LNCAP (cell line): Measurements from ENCODE around the gene TYRP1.

ENCODE experiments used
- TF ChIP-seq, protein P1 (sequence below): fragments of 450-650 bp; IDR thresholded peaks from 2 replicates; pipeline ENCODE4 v1.5.1; 2017; ENCODE audit warnings: mild to moderate bottlenecking

Gene TYRP1

DNA sequence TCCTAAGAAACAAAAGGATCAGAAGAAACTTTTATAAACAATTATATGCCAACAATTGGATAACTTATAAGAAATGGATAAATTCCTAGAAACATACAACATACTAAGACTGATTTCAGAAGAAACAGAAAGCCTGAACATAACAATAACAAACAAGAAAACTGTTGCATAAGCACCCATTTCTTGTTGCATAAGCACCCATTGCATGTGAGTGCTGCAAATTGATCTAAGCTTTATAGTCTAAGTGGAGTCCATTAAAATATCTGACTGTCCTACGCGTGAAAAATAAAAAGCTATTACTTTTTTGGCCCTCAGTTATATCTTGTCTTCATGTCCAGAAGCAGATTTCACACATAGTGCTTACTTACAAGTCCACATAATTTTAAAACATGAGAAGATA is 19.3 kb downstream of the TYRP1 start:
- TF ChIP-seq, protein P1, sequence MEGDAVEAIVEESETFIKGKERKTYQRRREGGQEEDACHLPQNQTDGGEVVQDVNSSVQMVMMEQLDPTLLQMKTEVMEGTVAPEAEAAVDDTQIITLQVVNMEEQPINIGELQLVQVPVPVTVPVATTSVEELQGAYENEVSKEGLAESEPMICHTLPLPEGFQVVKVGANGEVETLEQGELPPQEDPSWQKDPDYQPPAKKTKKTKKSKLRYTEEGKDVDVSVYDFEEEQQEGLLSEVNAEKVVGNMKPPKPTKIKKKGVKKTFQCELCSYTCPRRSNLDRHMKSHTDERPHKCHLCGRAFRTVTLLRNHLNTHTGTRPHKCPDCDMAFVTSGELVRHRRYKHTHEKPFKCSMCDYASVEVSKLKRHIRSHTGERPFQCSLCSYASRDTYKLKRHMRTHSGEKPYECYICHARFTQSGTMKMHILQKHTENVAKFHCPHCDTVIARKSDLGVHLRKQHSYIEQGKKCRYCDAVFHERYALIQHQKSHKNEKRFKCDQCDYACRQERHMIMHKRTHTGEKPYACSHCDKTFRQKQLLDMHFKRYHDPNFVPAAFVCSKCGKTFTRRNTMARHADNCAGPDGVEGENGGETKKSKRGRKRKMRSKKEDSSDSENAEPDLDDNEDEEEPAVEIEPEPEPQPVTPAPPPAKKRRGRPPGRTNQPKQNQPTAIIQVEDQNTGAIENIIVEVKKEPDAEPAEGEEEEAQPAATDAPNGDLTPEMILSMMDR = no peak

DNA sequence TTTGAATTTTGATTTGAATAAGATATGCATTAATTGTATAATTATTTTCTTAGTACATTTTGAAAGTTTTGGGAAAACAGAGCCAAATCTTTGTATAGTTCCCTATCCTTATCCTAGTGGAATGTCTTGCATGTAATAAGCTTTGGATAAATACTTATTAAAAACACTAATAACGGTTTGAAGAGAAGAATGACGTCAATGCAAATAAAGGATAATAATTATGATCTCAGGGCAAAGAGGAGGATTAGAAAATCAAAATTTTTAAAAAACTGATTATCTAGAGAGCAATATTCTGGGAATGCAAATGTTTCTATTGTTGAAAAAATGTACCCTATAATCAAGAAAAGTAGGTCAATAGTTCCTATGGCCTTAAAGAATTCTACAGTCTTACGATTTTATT is 22.1 kb downstream of the TYRP1 start:
- TF ChIP-seq, protein P1 = no peak

DNA sequence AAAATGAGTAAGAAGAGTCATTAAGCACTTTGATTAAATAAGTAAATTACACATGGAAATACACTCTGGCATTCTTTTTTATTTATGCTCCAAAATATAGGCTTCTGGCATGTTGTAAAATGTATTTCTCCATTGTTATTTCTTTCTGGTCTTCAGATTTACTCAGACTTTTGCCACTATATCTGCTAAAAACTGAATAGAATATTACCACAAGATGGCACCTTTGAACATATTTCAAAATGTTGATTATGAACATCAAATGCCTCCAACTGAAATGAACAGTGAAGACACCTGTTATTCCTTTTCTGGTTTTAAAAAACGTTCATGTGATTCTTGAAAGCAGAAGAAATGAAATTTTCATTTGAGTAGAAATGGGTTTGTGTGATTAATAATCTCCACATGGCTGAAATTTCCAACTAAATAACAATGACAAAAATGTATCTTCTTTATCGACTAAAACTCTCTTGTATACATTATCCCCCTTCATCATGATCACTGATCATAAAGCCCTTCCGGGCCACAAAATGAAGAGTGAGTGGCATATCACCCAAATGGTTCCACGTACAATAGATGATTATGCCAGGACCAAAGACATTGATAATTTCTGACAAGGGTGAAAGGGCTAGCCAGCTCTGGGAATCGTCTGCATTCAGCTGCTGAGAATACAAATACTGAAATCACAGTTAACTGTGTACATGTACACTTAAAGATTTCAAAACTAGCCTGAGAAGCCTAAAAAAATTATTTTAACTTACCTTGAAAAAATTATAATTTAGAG is 23.8 kb downstream of the TYRP1 start:
- TF ChIP-seq, protein P1 = peak; percentile 50

DNA sequence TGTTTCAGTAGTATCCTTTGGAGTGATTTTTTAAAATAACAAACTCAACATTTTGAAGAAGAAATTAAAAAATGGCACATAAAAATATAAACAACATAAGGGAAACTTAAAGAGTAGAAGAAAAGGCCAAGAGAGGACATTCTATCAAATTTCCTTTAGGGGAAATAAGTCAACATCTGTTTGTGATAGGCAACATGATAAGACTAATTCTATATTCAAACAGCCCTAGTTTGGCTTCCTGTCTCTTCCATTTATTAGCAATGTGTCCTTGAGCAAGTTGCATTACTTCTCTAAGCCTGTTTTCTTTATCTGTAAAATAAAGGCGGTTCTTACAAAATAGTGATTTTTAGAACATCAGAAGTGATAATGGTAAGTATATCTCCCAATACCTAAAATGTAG is 24.7 kb downstream of the TYRP1 start:
- TF ChIP-seq, protein P1 = no peak

DNA sequence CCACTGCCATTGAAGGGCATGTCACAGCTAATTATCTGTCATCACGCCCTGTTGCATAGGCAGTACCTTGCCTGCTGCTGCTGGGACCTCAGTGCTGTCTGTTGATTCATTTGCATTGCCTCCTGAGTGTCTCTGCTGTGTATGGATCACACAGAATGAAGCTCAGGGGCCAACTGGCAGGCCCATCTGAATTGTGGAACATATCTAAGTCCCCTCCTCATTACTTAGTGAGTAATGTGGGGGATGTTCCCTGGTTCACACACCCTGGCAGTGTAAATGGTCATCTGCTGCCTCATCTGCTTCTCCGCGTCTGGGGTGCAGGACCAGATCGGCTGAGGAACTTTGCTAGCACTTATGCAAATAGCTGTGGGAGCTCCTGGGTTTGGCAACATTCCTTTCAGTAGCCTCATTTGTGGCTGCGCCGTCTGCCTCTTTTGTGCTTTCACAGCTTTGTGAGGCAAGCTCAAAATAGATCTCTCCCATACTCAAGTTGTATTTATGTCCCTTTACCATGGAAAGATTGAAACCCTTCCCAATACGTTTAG is 25.4 kb downstream of the TYRP1 start:
- TF ChIP-seq, protein P1 = no peak

DNA sequence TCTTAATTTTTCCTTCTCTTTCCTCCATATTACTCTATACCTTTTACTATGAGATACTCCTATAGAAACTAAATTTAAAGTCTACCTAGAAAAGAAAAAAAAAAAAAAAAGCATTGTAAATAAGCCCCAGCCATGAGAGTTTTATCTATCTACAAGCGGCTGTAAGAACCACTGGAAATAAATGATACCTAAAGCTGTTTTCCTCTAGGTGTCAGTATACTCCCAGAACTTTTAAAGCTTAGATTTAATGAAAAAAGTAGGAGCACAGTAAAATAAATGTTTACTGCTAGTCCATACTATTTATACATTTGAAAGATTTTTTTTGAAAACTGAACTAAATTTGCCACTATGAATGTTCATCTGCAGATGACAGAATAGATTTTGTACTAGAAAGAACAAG is 26.2 kb downstream of the TYRP1 start:
- TF ChIP-seq, protein P1 = peak; percentile 66

DNA sequence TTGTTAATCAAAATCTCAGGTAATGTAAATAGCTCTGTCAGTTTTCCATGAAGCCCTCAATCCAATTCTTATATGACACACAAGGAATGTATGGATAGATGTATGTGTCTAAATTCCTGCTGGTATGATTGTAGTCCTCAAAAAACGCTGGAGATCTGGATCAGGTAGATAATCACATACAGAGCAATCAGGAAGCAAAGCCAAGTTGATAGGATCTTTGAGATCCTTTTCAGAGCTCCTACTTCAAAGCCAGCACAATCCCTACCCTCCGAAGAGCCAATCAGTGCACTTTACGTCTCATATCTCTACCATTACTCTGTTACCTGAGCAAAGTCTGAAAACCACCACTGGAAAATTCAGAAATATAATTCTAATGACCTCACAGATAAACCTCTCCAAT is 27.4 kb downstream of the TYRP1 start:
- TF ChIP-seq, protein P1 = no peak

DNA sequence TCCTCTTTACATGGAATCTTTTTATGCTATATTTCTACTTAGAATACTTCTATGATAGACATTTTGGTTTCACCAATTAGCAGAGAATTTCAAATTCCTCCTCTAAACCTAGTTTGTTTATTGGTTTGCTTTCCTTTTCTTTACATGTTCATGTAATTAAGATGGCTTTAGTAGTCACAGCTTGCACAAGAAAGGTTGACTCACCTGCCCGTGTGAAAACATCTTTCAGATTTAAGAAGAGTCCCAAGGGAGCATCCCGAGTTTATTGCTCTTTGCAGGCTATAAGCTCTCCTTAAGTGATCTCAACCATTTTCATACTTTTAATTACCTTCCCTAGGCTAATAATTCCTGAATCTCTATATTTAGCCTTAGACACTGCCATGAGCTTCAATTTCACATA is 28.9 kb downstream of the TYRP1 start:
- TF ChIP-seq, protein P1 = no peak
